SU-DHL-6 (cell line): ENCODE results near the gene CHL1.

Source experiments
- CTCF ChIP-seq: fragments of 200-600 bp; sonication (generic); IDR thresholded peaks from one replicate; pipeline ENCODE4 v1.5.1; 2017; ENCODE audit warnings: antibody characterized with exemption, mild to moderate bottlenecking, low read length, moderate library complexity; ENCODE audit not compliant: insufficient read depth, poor library complexity, severe bottlenecking
- EZH2phosphoT487 ChIP-seq: fragments of 200-600 bp; sonication (generic), shearing (Covaris generic); conservative IDR thresholded peaks from 2 replicates; pipeline ENCODE4 v1.6.1; 2018; ENCODE audit warnings: mild to moderate bottlenecking, antibody characterized with exemption, low read length, moderate library complexity, mixed read lengths

GRCh38 chr3:346186-346585 lies 149.6 kb downstream of the CHL1 start:
- TF ChIP-seq CTCF (no peak), EZH2phosphoT487 (no peak)
